H1 (cell line): ENCODE measurements around the gene HOXB8. TPM values are rescaled to one million over a fixed set of nuclear protein-coding genes. Genes with fewer than 3 reads are reported as not detected.

Experiments
- NRF1 ChIP-seq: IDR thresholded peaks from 2 replicates; pipeline ENCODE4 v1.6.1; 2011; ENCODE audit warnings: mild to moderate bottlenecking, low read depth, low read length, improper control_type of control experiment
- polyA plus RNA-seq, 7 experiments: library from polyadenylated mRNA; depleted of rRNA in 3 of 7; stranded (reverse) in 5 of 7; unstranded in 2 of 7; fragments of >200 nt in 5 of 7; fragments of 200-250 nt in 2 of 7; gene quantifications; 1 replicate in 5 of 7; 2 replicates in 1 of 7; 4 replicates in 1 of 7; pipeline versions ENCODE4 v1.2.1 to v1.2.3, GENCODE V29; 2011 to 2013; ENCODE audit warnings: missing spikeins in 2 of 7, mixed read lengths in 2 of 7
- total RNA-seq: library from RNA; stranded (reverse); fragmentation: NEBNext Ultra II Directional; extraction: Animal tissue kit (Norgen Biotek cat#: 25700); gene quantifications from 2 replicates; pipeline ENCODE4 v1.2.1, GENCODE V29; 2021
- TF ChIP-seq, protein P1 (sequence below): IDR thresholded peaks from 2 replicates; pipeline ENCODE4 v1.6.1; 2012; ENCODE audit warnings: inconsistent platforms

Gene HOXB8
- total and polyA plus RNA-seq, 2 of the 8 experiments (the other 6 are each of a cell fraction or from before 2014, with no cell fraction given): not detected

DNA sequence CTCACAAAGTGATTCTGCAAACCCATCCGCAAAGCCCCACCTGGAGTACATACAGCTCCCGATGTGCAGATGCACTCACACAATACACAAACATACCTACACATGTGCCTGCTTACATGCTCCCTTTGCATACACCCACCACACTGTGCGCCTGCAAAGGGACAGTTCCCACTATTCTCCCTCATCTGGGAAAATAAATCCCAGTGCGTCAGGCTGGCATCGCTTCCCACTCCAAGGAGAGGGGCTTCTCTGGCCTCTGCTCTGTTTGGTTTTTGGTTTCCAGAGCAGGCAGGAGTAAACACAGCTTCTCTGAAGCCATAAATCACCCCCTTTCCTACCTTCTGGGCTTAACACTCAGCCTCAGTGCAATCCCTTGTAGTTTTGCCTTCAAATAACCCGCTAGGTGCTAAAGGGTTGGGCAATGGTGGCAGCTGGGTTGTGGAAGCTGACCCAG, 51.7 kb downstream of the HOXB8 start (continued):
- TF ChIP-seq, protein P1, sequence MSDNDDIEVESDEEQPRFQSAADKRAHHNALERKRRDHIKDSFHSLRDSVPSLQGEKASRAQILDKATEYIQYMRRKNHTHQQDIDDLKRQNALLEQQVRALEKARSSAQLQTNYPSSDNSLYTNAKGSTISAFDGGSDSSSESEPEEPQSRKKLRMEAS: no peak
- no peak for TF ChIP-seq NRF1
